Right kidney (tissue), 1 donor: Measurements from ENCODE around the gene MORN1.

Source experiments
- DNase-seq: peaks from one replicate; pipeline ENCODE4 v3.0.0-alpha.2; 2016

MORN1 gene

DNA sequence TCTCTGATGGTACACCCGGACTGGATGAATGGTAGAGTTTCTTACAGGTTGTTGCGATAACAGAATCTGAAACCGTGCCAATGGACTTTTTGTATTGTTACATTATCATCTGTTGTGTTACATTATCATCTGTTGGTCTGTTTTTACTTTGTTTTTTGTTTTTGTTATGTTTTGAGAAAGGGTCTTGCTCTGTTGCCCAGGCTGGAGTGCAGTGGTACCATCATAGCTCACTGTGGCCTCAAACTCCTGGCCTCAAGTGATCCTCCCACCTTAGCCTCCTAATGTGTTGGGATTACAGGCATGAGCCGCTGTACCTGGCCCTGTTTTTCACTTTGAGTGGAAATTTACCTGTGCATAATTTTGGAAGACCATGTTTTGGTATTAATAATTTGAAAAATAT lies 31.2 kb upstream of the MORN1 start:
- DNase-seq: no peak

DNA sequence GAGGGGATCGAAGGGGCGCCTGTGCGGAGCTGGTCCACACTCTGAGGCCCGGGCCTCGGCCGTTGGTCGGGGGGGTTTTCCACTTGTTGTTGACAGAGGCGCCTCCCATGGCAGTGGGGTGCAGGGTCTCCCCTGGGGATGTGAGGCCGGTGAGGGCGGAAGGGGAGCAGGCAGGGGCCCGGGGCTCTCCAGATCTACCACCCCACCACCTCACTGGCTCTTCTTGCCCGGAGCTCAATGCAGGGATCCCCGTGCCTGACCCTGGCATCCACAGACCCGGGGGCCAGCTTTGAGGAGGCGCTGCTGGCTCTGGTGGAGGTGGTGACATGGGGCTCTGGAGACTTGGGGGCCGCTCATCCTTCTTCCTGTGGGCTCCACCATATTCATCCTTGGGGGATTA lies 28.1 kb upstream of the MORN1 start:
- DNase-seq: no peak

DNA sequence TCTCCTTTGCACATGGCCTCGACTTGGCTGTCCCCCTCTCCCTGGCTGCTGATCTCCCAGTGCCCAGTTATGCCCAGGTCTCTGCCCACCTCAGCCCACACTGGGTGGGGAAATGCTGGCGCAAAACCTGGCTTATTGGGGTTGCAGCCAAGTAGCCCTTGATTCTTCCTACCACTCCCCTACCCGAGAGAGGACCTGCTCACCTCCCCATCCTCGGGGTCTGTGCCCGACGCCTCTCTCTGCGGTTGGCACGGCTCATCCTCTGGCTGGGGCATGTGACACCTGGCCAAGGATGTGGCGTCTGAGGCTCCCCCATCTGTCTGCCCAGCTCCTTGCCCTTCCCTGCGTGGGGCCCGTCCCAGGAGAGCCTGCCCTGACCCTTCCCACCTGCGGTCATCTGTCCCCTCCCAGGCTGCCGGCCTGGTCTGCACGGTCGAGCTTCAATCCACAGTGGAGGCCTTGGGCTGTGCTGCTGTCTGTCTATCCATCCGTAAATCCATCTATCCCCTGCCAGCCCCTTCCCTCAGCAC lies 27.5 kb upstream of the MORN1 start:
- no peak for DNase-seq

GRCh38 chr1:2417833-2418225 lies 26.5 kb upstream of the MORN1 start:
- DNase-seq: no peak

DNA sequence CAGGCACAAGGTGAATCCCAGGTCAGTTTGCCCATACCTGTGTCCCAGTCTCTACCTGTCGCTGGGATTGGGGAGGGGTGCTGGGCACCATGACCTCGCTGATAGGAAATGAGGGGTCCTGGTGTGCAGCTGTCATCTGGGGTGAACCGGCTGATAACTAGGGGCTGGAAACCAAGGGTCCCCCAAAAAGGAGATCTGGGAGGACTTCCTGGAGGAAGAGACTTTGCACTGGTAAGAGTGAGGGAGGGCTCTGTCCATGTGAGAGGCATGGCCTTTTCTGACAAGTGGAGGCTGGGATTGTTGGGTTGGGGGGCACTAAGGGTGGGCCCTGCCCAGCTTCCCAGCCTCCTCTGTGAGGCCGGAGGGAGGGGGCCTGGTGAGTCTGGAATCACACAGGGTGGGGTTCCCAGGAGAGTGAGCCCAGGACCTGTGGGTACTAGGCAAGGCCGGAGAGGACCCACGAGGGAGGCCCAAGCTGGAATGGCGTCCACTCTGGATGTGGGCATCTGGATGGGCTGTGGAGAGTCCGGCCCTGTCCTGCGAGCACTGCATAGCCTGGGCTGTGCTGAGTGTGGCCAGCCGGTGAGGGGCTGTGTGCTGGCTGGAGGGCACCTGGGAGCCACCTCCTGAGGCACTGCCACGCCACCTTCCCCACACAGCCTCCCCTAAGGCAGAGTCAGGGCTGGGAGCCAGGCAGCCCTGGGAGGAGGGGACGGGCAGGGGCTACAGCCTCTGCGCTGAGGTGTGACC lies 25.9 kb upstream of the MORN1 start:
- no peak for DNase-seq

DNA sequence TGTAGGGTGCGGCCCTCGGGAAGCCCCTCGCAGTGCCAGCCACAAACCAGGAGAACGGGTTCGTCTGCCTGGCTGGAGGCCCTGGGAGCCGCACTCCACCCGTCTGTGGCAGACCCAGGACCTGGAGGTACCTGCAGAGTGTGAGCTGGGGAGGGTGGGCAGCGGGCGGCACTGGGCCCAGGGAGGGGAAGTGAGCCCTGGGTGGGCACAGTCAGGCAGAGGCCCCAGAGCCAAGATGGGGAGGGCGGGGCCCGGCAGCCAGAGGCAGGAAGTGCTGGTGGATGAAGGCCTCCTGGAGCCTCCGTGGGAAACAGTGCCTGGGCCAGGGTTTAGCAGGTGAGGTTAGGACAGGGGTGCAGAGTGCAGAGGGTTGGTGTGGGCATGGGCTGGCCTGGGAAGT lies 25.0 kb upstream of the MORN1 start:
- no peak for DNase-seq

GRCh38 chr1:2415801-2416208 lies 24.5 kb upstream of the MORN1 start:
- DNase-seq: no peak

- DNase-seq: no peak
Measured at GRCh38 chr1:2415337-2415736, 24.0 kb upstream of the MORN1 start.

DNA sequence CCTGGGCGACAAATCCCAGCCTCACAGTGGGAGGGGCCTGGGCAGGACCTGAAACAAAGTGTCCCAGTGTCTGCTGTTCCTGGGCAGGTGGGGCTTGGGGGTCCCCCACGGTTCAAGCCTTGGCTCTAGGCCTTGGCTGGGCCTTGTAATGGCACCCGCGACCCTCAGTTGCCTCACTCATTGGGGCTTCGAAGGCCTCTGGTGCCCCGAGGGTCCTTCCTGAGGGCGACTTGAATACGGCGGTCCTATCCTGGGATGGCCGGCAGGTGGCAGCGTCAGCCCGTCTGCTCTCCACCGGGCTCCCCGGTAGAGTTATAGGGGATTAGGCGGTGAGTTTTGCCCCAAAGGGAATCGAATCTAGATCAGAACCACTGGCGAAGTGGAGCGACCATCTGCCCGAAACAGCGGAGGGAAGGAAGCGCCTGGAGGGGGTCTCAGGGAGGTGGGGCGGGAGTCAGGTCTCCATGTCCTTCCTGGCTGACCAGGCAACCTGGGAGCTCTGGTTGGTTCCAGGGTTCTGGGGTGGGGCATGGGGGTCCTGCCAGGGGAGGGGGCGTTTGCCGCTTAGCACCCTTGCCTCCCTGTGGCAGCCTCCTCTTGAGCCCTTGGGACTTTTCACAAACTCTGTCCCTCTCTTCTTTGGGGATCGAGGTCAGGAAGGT lies 23.1 kb upstream of the MORN1 start:
- DNase-seq: peak; percentile 70

- peak; percentile 49 for DNase-seq
Measured at GRCh38 chr1:2413495-2414296, 22.3 kb upstream of the MORN1 start.

DNA sequence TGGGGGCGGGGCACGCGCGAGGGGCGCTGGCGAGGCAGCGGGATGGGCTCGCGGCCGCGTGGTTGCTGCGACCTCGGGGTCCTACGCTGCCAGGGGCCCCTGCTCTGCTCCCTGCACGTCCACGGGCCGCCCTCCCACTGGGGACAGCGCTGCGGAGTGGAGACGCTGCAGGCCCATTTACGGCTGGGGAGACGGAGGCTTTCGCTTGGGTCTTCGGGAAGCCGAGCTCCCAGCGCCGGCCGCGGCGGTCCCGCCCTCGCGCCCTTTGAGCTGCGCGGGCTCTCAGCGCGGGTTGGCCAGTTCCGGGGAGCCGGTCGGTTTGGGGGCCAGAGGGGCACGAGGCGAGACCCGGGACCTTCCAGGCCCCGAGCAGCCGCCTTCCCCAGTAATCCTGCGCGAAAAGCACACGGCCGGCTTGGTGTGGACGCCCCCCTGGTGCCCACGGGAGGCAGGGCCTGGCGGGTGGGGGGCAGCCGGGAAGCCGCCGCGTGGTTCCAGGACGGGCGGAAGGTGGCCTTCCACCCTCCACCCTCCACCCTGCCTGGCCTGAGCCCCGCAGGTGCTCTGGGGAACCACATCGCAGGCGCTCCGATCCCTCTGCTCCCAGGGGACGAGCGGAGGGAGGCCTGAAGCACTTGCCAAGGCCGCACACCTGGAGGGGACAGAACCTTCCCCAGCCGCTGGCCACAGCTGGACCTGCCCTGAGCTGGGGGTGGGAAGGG lies 21.6 kb upstream of the MORN1 start:
- peak; percentile 90 for DNase-seq

- peak; percentile 83 for DNase-seq
Measured at GRCh38 chr1:2412395-2412772, 21.0 kb upstream of the MORN1 start, which contains the start of gene PEX10. TSS of gene PEX10 (minus strand) at chr1:2412564. CDS start at chr1:2412502, 62 bp downstream.

GRCh38 chr1:2411801-2412394 lies 20.5 kb upstream of the MORN1 start:
- no peak for DNase-seq

- no peak for DNase-seq
Measured at GRCh38 chr1:2409745-2410144, 18.4 kb upstream of the MORN1 start.

- no peak for DNase-seq
Measured at GRCh38 chr1:2408859-2409276, 17.5 kb upstream of the MORN1 start.

DNA sequence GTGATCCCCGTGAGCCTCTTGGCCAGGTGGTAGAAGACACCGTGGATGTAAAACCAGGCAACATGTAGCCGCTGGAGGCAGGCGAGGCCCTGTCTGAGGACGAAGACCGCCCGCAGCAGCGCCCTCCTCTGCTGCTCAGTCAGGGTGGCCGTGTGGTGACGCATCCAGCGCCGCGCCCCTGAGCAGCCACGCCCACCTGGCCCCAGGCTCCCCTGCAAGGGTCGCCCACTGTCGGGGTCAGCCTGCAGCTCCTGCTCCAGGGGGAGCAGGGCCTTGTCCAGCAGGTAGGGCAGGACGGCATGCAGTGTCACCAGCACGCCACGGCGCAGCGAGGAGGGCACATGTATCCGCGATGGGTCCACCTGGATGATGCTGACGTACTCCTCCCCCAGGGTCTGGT lies 17.1 kb upstream of the MORN1 start:
- no peak for DNase-seq

DNA sequence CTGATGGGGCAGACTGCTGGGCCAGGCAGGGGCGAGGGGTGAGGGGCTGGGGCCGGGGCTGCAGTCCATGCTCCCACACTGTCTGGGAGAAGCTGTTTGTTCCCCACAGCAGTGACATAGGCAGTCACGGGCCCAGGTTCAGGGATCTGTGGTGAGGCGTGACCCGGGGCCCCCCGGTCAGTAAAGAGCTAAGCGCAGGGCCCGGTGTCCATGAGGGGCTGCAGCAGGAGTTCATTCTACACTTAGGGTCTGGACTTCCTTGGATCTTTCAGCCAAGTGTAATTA lies 16.6 kb upstream of the MORN1 start:
- DNase-seq: no peak

GRCh38 chr1:2407166-2407990 lies 16.0 kb upstream of the MORN1 start:
- DNase-seq: no peak

DNA sequence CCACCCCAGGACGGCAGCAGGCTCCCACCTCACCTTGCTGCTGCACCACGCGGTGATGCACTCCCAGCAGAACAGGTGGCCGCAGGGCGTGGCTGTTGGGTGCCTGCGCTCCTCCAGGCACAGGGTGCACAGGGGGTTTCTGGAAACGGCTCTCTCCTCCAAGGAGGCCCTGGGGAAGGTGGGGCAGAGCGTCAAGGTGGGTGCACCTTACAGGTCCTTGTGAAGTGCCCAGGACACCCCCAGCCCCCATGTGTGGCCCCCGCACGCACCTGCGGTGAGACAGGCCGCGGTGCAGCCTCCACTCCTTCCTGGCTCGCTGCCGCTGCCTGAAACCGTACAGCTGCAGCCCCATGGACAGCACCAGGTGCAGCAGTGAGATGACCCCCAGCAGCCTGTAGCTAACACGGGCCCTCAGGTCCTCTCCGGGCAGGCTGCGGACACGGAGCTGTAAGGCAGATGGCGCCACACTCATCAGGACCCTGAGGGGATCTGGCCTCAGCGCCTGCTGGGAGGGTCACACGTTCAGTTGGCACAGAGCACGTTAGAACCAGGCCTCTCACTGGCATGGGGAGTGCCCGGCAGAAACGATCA lies 15.2 kb upstream of the MORN1 start:
- no peak for DNase-seq

- no peak for DNase-seq
Measured at GRCh38 chr1:2405588-2406295, 14.4 kb upstream of the MORN1 start.
